CD4-positive, alpha-beta T cell treated with Interleukin-17A for 4 hours (primary cell): Measurements from ENCODE around the gene CLEC4F.

Experiments
- DNase-seq: peaks from one replicate; pipeline ENCODE4 v3.0.0-alpha.2; 2020; ENCODE audit warnings: mixed read lengths

Gene CLEC4F, protein sequence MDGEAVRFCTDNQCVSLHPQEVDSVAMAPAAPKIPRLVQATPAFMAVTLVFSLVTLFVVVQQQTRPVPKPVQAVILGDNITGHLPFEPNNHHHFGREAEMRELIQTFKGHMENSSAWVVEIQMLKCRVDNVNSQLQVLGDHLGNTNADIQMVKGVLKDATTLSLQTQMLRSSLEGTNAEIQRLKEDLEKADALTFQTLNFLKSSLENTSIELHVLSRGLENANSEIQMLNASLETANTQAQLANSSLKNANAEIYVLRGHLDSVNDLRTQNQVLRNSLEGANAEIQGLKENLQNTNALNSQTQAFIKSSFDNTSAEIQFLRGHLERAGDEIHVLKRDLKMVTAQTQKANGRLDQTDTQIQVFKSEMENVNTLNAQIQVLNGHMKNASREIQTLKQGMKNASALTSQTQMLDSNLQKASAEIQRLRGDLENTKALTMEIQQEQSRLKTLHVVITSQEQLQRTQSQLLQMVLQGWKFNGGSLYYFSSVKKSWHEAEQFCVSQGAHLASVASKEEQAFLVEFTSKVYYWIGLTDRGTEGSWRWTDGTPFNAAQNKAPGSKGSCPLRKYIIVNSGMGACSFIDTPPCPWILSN

GRCh38 chr2:70820499-70820898 is at the start of gene CLEC4F:
TSS of gene CLEC4F (minus strand) at chr2:70820599. CDS start at chr2:70820523, 76 bp downstream.
- DNase-seq = no peak

DNA sequence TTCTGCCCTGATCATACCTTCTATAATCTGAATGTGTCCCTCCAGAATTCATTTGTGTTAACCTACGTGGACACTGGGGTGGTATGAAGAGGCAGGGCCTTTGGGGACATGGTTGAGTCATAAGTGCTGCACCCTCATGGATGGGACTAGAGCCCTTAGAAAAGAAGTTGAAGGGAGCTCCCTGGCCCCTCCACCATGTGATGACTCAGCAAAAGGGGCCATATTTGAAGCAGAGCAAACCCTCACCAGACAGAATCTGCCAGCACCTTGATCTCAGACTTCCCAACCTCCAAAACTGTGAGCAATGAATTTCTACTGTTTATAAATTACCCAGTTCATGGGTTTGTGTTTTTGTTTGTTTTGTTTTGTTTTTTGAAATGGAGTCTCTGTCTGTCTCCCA is 48.6 kb upstream of the CLEC4F start:
- DNase-seq = no peak

DNA sequence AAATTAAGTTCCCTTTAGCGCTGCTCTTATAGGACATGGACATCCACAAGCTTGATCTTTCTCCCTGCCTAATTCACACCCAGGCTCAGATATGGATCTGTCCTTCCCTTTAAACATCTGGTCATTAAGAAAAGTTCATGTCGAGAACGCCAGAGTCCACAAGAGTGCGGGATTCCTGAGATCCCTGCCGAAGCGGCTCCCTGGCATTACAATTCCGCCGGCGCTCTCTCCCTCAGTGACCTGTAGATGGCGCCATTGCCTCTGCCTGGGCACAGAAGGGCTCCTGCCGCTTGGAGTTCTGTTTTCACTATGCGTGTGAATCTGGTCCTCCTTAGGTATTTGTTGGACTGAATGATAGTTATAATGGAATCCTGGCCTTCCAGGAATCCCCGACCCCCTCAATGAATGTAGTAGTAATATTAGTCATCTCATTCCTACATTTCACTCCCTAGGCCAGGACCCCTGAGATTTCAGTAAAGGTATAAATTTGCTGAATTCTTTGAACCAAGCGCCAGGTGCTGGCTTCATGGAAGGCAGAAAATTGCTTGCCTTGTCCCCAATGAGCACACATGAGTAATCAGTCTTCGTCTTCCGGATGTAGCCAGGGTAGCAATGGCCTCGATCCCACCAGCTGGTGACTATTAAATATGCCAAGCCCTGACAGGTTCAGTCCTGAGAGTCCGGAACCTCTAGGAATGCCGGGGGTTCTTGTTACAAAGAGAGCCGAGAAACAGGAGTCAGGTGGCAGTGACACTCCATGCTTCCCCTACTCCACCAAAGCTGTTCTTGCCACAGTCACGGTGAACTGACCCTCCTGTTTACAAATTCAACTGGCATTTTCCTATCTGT is 41.6 kb upstream of the CLEC4F start:
- peak; percentile 79 for DNase-seq

- DNase-seq = no peak
These were observed 35.3 kb upstream of the CLEC4F start for GRCh38 chr2:70855667-70856066.

DNA sequence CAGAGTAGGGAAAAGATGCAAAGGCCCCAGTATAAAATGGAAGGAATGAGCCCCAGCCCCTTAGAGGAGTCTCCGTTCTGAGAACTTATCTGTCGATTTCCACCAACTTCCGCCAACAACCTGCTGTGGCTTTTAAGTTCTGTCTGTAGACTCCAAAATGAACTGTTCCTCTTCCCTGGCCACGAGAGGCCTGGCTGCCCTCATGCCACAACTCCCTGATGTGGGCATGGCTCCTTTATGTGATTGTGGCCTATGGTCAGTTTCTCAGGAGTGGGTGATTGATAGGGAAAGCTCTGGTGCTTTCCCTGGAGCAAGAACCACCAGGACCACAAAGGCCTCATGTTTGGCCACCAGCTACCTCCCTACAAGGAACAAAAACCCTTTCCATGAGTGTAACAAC is 34.0 kb upstream of the CLEC4F start:
- DNase-seq = no peak

GRCh38 chr2:70852824-70853223 is 32.4 kb upstream of the CLEC4F start:
- DNase-seq = no peak

DNA sequence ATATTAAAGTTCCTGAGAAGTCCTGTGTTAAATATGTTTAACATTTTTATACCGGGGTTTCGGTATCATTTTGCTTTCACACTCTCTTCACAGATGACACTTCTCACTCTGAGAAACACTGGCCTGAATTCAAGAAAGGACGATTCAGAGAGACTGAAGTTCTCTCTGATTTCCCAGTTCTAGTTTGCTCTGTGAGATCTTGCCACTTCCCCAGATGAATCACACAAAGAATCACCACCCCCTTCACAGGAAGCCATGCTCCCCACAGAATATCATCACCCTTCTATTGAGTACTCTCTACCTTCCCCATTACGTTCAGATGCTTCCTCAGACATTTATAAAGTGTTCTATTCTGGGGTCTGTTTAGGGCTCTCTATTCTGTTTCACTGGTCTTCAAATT is 31.3 kb upstream of the CLEC4F start:
- peak; percentile 39 for DNase-seq

DNA sequence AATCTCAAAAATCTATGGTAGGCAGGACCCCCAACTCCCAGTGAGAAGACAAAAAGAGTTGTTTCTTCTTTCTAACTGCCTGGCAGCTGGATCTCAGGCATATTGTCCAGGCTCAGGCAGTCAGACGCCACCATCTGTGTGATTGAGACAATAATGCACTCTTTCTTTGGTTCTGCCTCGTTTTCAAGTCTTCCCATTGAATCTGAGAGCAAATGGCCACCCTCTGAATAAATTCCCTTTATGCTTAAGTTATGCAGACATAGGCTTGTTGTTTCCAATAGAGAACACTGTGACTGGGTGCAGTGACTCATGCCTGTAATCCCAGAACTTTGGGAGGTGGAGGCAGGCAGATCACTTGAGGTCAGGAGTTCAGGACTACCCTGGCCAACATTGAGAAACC is 30.5 kb upstream of the CLEC4F start:
- no peak for DNase-seq

- no peak for DNase-seq
These were observed 22.0 kb upstream of the CLEC4F start for GRCh38 chr2:70842401-70842800.

DNA sequence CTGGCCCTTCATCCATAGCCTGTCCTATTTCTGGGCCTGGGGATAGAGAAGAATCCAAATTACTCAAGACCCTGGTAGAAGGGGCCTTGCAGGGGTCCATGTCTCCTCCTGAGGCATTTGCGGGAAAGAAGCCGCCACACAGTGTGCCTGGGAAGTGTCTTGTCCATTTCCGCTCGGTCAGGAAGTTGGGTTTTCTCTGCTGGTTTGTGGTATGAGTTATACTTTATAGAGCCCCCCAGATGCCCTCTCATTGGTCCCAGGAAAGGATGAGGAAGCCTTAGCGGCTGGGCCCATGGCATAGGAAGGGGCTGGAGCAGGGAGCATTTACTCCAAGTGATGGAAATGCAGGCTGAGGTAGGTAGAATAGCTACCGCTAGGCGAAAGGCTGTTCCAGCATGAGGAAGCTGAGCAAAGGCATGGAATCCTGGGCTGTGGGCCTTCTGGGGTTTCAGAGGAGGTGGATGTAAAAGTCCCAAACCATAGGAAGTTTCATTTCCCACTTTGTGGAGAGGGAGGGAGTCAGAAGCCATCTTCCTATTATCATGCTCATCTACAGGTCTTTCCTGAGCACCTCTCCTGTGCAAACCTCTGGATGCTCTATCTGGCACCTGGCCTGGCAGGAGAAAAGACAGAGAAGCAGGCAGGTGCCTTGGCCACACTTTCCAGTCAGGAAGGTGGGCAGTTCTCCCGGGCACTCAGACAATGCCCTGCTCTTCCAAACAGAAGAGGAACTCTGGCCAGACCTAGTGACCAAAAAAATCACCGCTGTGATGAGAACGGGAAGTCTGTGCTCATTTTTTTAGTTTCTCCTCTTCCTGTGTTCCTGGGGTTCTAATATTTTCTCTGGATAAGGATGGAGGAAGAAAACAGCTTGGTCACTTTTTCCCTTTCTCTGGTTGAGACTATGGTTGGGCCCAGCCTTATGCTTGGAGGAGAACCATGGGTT is 17.9 kb upstream of the CLEC4F start:
- DNase-seq = no peak

GRCh38 chr2:70835643-70836042 is 15.2 kb upstream of the CLEC4F start, which contains the start of gene CD207:
TSS of gene CD207 (minus strand) at chr2:70835816. CDS start at chr2:70835776, 40 bp downstream.
- DNase-seq = no peak

DNA sequence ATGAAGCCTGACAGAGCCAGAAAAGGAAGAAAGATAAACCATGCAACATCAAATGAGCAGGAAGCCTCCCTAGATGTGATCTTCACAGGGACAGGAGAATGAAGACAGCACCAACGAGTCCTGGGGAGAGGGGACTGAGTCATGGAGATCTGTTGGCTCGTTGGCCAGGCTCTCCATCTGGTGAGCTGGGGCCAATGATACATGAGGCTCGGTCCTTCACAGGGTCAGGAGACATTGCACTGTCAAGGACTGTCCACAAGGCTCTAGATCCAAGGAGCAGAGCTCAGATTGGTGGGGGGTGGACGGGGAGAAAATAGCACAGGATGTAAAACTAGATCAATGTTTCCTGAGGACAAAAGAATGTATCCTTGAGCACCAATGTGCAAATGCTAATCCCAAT is 14.5 kb upstream of the CLEC4F start:
- DNase-seq = no peak

DNA sequence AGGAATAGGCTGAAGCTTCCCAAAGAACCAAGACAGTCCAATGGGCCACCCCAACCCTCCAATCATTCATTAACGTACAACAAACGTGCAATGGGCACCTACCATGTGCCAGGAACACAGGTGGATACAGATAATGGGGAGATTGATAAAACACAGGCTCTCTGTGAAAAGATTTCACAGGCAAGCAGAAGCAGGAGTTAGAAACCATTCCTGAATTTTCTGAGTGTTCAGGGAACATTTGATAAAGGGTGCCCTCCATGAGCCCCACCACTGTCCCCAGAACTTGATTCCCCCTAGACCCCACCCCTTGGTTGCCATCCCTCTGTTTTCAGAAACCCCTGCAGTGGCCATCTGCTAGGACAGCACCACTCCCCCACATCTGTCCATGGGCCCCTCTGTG is 13.7 kb upstream of the CLEC4F start:
- no peak for DNase-seq

- no peak for DNase-seq
These were observed 12.8 kb upstream of the CLEC4F start for GRCh38 chr2:70833246-70833645.

- DNase-seq = no peak
These were observed 12.0 kb upstream of the CLEC4F start for GRCh38 chr2:70832386-70832785.

DNA sequence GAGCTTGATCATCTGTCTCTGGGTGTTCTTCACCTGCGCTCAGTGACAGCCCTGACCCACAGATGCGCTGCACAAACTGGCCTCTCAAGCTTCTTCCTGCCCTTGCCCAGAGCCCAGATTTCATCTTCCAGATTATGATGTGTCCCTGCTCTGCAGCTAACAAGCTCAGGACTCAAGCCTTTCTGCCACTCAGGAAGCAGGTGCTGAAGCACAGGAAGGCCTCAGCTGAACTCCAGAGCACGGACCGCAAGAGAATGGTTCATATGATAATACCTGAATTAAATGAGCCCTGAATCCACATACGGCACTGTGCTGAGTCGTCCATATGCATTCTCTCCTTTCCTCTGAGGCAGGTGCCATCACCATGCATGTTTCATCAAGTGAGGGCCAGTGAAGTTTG is 11.5 kb upstream of the CLEC4F start:
- no peak for DNase-seq

- DNase-seq = no peak
These were observed 10.0 kb upstream of the CLEC4F start for GRCh38 chr2:70830366-70830765.

DNA sequence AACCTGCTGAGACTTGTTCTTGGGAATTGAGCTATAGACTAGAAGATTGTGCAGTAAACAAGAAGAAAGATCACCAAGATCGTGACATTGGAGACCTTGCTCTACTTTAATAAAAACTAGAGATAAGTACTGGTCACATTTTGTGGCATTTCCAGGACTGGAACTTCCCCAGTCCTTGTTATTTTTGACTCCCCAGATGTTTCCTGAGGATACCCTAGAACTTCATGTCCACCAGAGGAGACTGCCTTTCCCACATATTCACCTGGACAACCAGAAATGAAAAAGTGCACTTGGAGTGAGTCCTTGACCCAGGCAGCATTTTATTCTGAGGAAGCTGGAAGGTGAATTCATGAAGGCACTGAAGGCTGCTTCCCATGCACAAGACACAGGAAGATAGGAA is 9.5 kb upstream of the CLEC4F start:
- no peak for DNase-seq

- no peak for DNase-seq
These were observed 8.8 kb upstream of the CLEC4F start for GRCh38 chr2:70828914-70829824.

GRCh38 chr2:70828115-70828514 is 7.7 kb upstream of the CLEC4F start:
- DNase-seq = no peak

DNA sequence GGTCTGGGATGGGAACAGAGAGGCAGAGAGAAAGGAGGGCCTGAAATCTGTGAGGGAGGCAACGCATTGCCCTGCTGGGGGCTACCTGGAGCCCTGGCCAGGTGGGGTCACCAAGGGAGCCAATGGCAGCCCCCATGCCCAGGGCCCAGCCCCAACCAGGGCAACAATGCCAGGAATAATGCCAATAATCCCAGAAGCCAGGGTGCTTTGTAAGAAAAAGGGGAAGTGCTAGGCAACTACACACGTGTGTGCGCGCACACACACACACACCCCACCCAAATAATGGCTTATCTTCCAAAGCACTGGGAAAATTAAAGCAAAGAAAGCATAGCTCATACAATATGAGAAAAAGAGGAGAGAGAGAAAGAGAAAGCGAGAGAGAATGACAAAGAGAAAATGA is 7.0 kb upstream of the CLEC4F start:
- no peak for DNase-seq
